ENCODE measurements around the gene RUNX1.

DNA sequence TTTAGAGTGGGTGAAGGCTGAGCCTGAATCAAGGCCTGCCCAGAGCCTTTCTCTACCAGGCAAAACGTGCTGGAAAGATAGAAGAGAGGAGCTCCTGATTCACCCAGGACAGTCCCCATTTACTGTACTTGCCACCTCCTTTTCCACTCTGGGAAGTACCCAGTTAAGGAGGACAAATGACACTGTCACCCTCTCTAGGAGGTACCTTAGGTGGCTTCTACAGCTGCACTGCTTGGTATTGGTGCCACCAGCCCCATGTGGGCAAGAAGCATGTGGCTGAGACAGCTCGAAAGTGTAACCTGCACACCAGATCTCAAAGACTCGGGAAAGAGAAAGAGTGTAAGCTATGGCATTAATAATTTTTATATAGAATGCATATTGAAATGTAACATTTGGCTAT lies 42.3 kb downstream of the RUNX1 start:
- TF ChIP-seq, protein P1, sequence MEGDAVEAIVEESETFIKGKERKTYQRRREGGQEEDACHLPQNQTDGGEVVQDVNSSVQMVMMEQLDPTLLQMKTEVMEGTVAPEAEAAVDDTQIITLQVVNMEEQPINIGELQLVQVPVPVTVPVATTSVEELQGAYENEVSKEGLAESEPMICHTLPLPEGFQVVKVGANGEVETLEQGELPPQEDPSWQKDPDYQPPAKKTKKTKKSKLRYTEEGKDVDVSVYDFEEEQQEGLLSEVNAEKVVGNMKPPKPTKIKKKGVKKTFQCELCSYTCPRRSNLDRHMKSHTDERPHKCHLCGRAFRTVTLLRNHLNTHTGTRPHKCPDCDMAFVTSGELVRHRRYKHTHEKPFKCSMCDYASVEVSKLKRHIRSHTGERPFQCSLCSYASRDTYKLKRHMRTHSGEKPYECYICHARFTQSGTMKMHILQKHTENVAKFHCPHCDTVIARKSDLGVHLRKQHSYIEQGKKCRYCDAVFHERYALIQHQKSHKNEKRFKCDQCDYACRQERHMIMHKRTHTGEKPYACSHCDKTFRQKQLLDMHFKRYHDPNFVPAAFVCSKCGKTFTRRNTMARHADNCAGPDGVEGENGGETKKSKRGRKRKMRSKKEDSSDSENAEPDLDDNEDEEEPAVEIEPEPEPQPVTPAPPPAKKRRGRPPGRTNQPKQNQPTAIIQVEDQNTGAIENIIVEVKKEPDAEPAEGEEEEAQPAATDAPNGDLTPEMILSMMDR (IDR thresholded peaks at IDR 0.05), result no peak
- TF ChIP-seq ZFX (IDR thresholded peaks at IDR 0.05; ENCODE audit: borderline replicate concordance), result no peak

Data from 22Rv1 (cell line).